Stimulated activated CD8-positive, alpha-beta memory T cell treated with anti-CD3 and anti-CD28 coated beads, Interleukin-7, amount 100 ng/mL, for 1 hour (primary cell): Measurements from ENCODE around the gene CARS1.

Experiments used
- DNase-seq, 2 donors: peaks; one replicate each; pipeline ENCODE4 v3.0.0-alpha.2; 2020; ENCODE audit warnings: low read depth in 2 of 2

Gene CARS1

DNA sequence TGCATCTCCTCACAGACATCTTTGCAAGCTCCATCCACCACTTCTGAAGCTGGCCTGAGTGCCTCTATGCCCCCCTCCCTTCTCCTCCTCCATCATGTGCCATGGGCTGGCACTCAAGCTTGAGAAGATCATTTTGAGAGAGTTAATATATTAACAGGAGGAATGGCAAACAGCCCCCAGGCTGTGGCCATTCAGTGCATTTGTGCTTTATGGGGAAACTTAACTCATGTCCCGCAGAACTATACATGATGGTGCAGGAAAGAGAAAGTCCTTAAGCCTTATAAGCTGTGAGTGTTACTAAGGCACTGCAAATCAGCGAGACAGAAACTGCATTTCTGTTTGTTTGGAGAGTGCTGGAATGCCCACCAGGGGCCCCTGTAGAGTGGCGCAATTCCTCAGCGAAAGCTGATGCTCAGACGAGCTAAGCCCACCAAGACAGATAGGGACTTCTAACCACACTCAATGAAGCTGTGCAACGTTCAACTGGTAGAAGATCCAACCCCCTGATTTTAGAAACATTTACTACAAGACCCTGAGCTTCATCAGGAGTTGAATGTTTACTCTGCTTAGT, 101.2 kb downstream of the CARS1 start:
- no peak for DNase-seq

DNA sequence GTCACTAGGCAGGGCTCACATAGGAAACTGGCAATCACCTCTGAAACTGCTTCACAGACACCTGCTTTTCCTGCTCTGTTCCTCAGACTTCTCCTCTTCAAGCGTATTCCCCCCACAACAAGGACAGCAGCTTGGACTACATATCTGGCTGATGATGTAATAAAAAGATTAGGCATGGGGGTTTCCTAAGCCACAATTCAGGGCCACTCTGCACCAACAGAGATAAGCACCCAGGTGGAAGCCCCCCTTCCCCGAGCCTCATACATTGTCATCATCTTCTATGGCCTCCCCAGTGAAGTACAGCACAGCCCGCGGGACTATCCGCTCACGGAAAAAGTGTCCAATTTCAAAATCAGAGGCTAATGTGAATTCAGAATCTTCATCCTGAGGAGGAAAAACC, 103.0 kb downstream of the CARS1 start:
- DNase-seq: no peak

DNA sequence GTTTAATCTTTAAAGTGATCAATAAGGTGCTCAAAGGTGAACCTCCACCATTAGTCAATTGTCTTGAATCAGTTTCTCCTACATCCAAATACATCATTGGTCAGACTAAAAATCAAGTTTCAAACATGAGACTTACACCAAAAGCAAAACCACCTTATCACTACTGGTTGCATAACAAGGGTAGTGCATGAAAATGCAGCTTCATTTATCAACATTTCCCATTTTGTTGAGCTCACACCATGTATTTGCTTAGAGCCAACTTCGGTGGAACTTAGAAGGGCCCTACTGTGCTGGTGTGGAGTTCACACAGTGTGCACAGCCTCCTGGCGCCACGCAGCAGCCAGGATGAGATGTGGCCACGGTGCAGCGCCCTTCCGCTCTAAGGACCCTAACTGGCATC, 104.9 kb downstream of the CARS1 start:
- no peak for DNase-seq

DNA sequence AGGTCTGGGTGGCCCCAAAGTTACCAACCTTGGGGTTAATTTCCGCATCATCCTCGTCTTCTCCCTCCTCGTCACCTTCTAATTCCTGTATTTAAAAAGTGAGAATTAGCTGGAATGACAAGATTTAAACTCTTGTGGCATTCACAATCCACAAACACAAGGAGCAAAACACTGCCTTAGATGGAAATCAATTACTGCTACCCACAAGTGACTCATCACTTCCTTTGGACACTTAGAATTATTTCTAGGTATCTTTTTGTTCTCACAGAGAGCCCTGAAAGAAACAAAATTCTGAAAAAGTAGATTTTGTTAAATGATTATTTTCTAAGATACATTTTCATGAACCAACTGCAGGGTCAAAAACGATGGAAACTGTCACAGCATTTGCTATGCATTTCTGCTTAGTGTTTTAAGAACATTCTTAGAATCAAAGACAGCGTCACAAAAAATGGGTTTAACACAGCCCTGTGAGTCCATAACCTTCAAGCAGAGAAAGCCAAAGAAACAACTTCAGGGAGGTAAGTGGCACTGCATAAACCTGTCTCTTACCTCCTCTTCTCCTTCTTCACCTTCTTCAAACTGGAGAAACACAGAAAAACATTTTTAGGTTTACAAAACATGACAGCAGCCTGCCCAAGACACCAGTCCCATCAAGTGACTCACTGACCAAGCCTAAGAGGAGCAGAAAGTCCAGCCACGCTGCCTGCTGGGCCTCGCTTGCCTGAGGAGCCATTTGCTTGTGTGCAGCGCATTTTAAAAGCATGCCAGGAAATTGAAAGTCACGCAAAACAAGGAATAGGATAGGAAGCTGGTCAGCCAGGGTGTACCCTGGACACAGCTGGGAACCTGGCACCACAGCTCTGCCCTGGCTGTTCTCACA, 105.8 kb downstream of the CARS1 start:
- DNase-seq: no peak
